H1 (cell line): ENCODE measurements around the gene TTLL5. TPM values are rescaled to one million over a fixed set of nuclear protein-coding genes. Genes with fewer than 3 reads are reported as not detected.

Source experiments
- CTCF ChIA-PET: fragments of 300-600 bp; sonication (Branson Sonifier 250); formaldehyde crosslinking; loops from one replicate; lab custom pipeline; 2021; ENCODE audit not compliant: partially characterized antibody; lab: Charles Lee
- POLR2A ChIA-PET: fragments of 300-600 bp; sonication (Branson Sonifier 250); formaldehyde crosslinking; loops from one replicate; lab custom pipeline; 2021; ENCODE audit warnings: inconsistent platforms; ENCODE audit not compliant: partially characterized antibody; lab: Charles Lee
- DNase-seq, 2 experiments: peaks; one replicate each; pipeline versions ENCODE4 v3.0.0 to v3.0.0-alpha.2; 2010 to 2022; ENCODE audit warnings: low spot score in 2 of 2, low read depth in 1 of 2, mixed read lengths in 1 of 2
- FAIRE-seq: peaks from 2 replicates; lab custom pipeline; 2011; peaks lifted over from hg19 to GRCh38; lab: Jason Lieb, UNC
- H2AFZ ChIP-seq: 2 replicates; pipeline ENCODE4 v1.8.1; 2012; ENCODE audit warnings: low read length, inconsistent platforms
- H2AK5ac ChIP-seq: 2 replicates; pipeline ENCODE4 v1.6.1; 2013; ENCODE audit warnings: low read depth, low read length
- H2BK120ac ChIP-seq: replicated peaks from 2 replicates; pipeline ENCODE3; 2013; ENCODE audit warnings: low read depth, low read length, inconsistent platforms
- H2BK12ac ChIP-seq: 2 replicates; pipeline ENCODE4 v1.6.1; 2013; ENCODE audit warnings: low read depth, low read length
- H2BK15ac ChIP-seq: 2 replicates; pipeline ENCODE4 v1.6.1; 2013; ENCODE audit warnings: low read length
- H2BK20ac ChIP-seq: 2 replicates; pipeline ENCODE4 v1.6.1; 2013; ENCODE audit warnings: low read length
- H2BK5ac ChIP-seq: 2 replicates; pipeline ENCODE4 v1.6.1; 2013; ENCODE audit warnings: low read depth, low read length
- H3K14ac ChIP-seq: 2 replicates; pipeline ENCODE4 v1.6.1; 2013; ENCODE audit warnings: inconsistent platforms; ENCODE audit not compliant: insufficient read length
- H3K18ac ChIP-seq: 2 replicates; pipeline ENCODE4 v1.6.1; 2013; ENCODE audit warnings: low read length; ENCODE audit errors: extremely low read depth
- H3K23ac ChIP-seq: 2 replicates; pipeline ENCODE4 v1.6.1; 2013; ENCODE audit warnings: inconsistent platforms; ENCODE audit not compliant: insufficient read length
- H3K23me2 ChIP-seq: 2 replicates; pipeline ENCODE4 v1.6.1; 2013; ENCODE audit warnings: low read depth, low read length
- H3K27ac ChIP-seq: 2 replicates; pipeline ENCODE4 v1.6.1; 2011; ENCODE audit warnings: low read depth, low read length, inconsistent platforms
- H3K27me3 ChIP-seq, 4 experiments: replicated peaks in 1 of 4; 1 replicate in 1 of 4; 2 replicates in 3 of 4; pipeline versions ENCODE4 v1.6.1 to v1.8.1; 2011 to 2013; ENCODE audit warnings: low read length in 3 of 4, mild to moderate bottlenecking in 3 of 4, inconsistent platforms in 2 of 4, mixed read lengths in 2 of 4, moderate library complexity in 1 of 4; ENCODE audit not compliant: control insufficient read depth in 3 of 4, insufficient read depth in 3 of 4; ENCODE audit errors: extremely low read depth in 1 of 4
- H3K36me3 ChIP-seq, 4 experiments: 2 replicates each; pipeline versions ENCODE4 v1.6.1 to v1.8.1; 2011 to 2013; ENCODE audit warnings: mild to moderate bottlenecking in 4 of 4, low read length in 3 of 4, moderate library complexity in 2 of 4, control low read depth in 1 of 4, inconsistent platforms in 1 of 4; ENCODE audit not compliant: insufficient read depth in 4 of 4, control insufficient read depth in 2 of 4
- H3K4ac ChIP-seq: replicated peaks from 2 replicates; pipeline ENCODE3; 2013; ENCODE audit warnings: low read length, low read depth, mixed read lengths, inconsistent platforms; ENCODE audit not compliant: insufficient read length
- H3K4me1 ChIP-seq, 4 experiments: replicated peaks in 1 of 4; 1 replicate in 1 of 4; 2 replicates in 3 of 4; pipeline versions ENCODE4 v1.6.1 to v1.8.1; 2011 to 2013; ENCODE audit warnings: low read length in 3 of 4, inconsistent platforms in 2 of 4, mixed read lengths in 1 of 4; ENCODE audit not compliant: insufficient read depth in 4 of 4, control insufficient read depth in 3 of 4
- H3K4me2 ChIP-seq, 2 experiments: 2 replicates each; pipeline versions ENCODE4 v1.6.1 to v1.8.1; 2011 to 2013; ENCODE audit warnings: low read depth in 2 of 2, low read length in 2 of 2, control low read depth in 1 of 2, inconsistent platforms in 1 of 2, mild to moderate bottlenecking in 1 of 2; ENCODE audit not compliant: insufficient read depth in 1 of 2
- H3K4me3 ChIP-seq, 4 experiments: fragments of 200-600, 300-600 bp in 1 of 4; sonication (generic), shearing (Covaris generic), sonication (Bioruptor Twin) in 1 of 4; 2 replicates each; pipeline versions ENCODE4 v1.5.1 to v1.8.1; 2011 to 2016; ENCODE audit warnings: low read length in 4 of 4, low read depth in 3 of 4, control low read depth in 2 of 4, inconsistent platforms in 2 of 4, mild to moderate bottlenecking in 2 of 4, mixed read lengths in 1 of 4, moderate library complexity in 1 of 4; ENCODE audit not compliant: insufficient read depth in 2 of 4; ENCODE audit errors: extremely low read depth in 1 of 4
- H3K56ac ChIP-seq: replicated peaks from 2 replicates; pipeline ENCODE3; 2013; ENCODE audit warnings: low read depth, mild to moderate bottlenecking, mixed read lengths, low read length, inconsistent platforms; ENCODE audit not compliant: insufficient read length
- H3K79me1 ChIP-seq: 2 replicates; pipeline ENCODE4 v1.6.1; 2013; ENCODE audit warnings: low read depth, low read length, control low read depth
- H3K79me2 ChIP-seq, 2 experiments: 2 replicates each; pipeline versions ENCODE4 v1.6.1 to v1.8.1; 2012 to 2013; ENCODE audit warnings: low read length in 2 of 2, mild to moderate bottlenecking in 2 of 2, inconsistent platforms in 1 of 2; ENCODE audit not compliant: insufficient read depth in 2 of 2, control insufficient read depth in 1 of 2
- H3K9ac ChIP-seq, 4 experiments: replicated peaks in 1 of 4; 1 replicate in 1 of 4; 2 replicates in 3 of 4; pipeline versions ENCODE4 v1.6.1 to v1.8.1; 2011 to 2013; ENCODE audit warnings: low read depth in 3 of 4, low read length in 3 of 4, control low read depth in 2 of 4, mild to moderate bottlenecking in 2 of 4, moderate library complexity in 2 of 4, inconsistent platforms in 1 of 4; ENCODE audit errors: extremely low read depth in 1 of 4
- H3K9me3 ChIP-seq, 2 experiments: 2 replicates each; pipeline versions ENCODE4 v1.6.1 to v1.8.1; 2012 to 2013; ENCODE audit warnings: mild to moderate bottlenecking in 2 of 2, moderate library complexity in 2 of 2, control low read depth in 1 of 2, inconsistent platforms in 1 of 2, low read depth in 1 of 2, low read length in 1 of 2, mixed read lengths in 1 of 2; ENCODE audit not compliant: insufficient read depth in 2 of 2
- H4K20me1 ChIP-seq, 2 experiments: replicated peaks in 1 of 2; 2 replicates each; pipeline versions ENCODE3 to v1.8.1; 2011 to 2013; ENCODE audit warnings: inconsistent platforms in 2 of 2, low read length in 2 of 2, mild to moderate bottlenecking in 1 of 2; ENCODE audit not compliant: insufficient read depth in 2 of 2, control insufficient read depth in 1 of 2
- H4K5ac ChIP-seq: 2 replicates; pipeline ENCODE4 v1.6.1; 2013; ENCODE audit warnings: low read length, low read depth, mixed read lengths, inconsistent platforms; ENCODE audit not compliant: insufficient read length
- H4K8ac ChIP-seq: 2 replicates; pipeline ENCODE4 v1.8.0; 2013; ENCODE audit warnings: mild to moderate bottlenecking, moderate library complexity, low read length, inconsistent platforms; ENCODE audit not compliant: insufficient read depth; ENCODE audit errors: extremely low read depth
- H4K91ac ChIP-seq: replicated peaks from 2 replicates; pipeline ENCODE3; 2013; ENCODE audit warnings: low read length, mixed read lengths, inconsistent platforms; ENCODE audit not compliant: insufficient read length
- BRCA1 ChIP-seq: IDR thresholded peaks from 2 replicates; pipeline ENCODE4 v1.6.1; 2012; ENCODE audit warnings: low read depth, low read length, improper control_type of control experiment
- EGR1 ChIP-seq: IDR thresholded peaks from 2 replicates; pipeline ENCODE4 v1.6.1; 2011; ENCODE audit warnings: low read depth, low read length, borderline replicate concordance
- FOSL1 ChIP-seq: IDR thresholded peaks from 2 replicates; pipeline ENCODE4 v1.6.1; 2011; ENCODE audit warnings: mild to moderate bottlenecking, low read depth, low read length, moderate library complexity; ENCODE audit not compliant: insufficient read depth
- MAFK ChIP-seq: IDR thresholded peaks from 2 replicates; pipeline ENCODE4 v1.6.1; 2012; ENCODE audit warnings: low read depth, mild to moderate bottlenecking, improper control_type of control experiment, low read length
- RNF2 ChIP-seq: fragments of 200-900, 300-1000 bp; sonication (generic); IDR thresholded peaks from 2 replicates; pipeline ENCODE4 v1.7.1; 2016; ENCODE audit warnings: borderline replicate concordance, low read depth, mild to moderate bottlenecking, antibody characterized with exemption, low read length; ENCODE audit not compliant: poor library complexity, severe bottlenecking; ENCODE audit errors: missing control alignments
- ZNF274 ChIP-seq: IDR thresholded peaks from 2 replicates; pipeline ENCODE4 v1.7.0; 2012; ENCODE audit warnings: low read length, borderline replicate concordance; ENCODE audit errors: extremely low read depth
- WGBS, 2 experiments: shearing (Covaris generic) in 1 of 2; methylation state at CpG; one replicate each; pipeline versions ENCODE4 v1.1.6 to v1.1.7; 2013 to 2015; ENCODE audit warnings: low lambda C conversion rate in 2 of 2, mixed read lengths in 2 of 2, inconsistent platforms in 1 of 2, low coverage in 1 of 2, missing lambda C conversion rate in 1 of 2; ENCODE audit not compliant: insufficient replicate concordance in 2 of 2, insufficient coverage in 1 of 2, insufficient read length in 1 of 2; ENCODE audit errors: extremely low coverage in 1 of 2, missing lambda C conversion rate in 1 of 2; 5-methylcytosine and 5-hydroxymethylcytosine counted together
- polyA plus RNA-seq, 7 experiments: library from polyadenylated mRNA; depleted of rRNA in 3 of 7; stranded (reverse) in 5 of 7; unstranded in 2 of 7; fragments of >200 nt in 5 of 7; fragments of 200-250 nt in 2 of 7; gene quantifications; 1 replicate in 5 of 7; 2 replicates in 1 of 7; 4 replicates in 1 of 7; pipeline versions ENCODE4 v1.2.1 to v1.2.3, GENCODE V29; 2011 to 2013; ENCODE audit warnings: missing spikeins in 2 of 7, mixed read lengths in 2 of 7
- total RNA-seq: library from RNA; stranded (reverse); fragmentation: NEBNext Ultra II Directional; extraction: Animal tissue kit (Norgen Biotek cat#: 25700); gene quantifications from 2 replicates; pipeline ENCODE4 v1.2.1, GENCODE V29; 2021

TTLL5 gene
- total and polyA plus RNA-seq, 2 of the 8 experiments (the other 6 are each of a cell fraction or from before 2014, with no cell fraction given): 16.1 to 45.9 TPM

DNA sequence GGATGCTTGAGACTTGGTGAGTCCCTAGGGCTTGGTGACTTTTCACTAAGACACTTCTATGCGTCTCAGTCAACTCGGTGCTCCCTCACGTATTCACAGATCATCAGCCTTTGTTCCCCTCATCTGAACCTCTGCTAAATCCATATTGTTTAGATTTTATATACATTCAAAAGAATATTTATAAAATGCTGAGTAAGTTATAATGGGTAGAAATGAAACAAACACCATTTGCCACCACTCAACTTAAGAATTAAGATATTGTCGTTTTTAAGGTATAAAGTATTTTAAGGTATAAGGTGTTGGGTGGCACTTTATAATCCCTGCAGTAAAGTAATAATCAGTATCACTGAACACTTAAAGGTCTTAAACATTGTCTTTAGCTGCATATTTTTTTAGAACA lies 103.0 kb downstream of the TTLL5 start:
- Histone ChIP-seq H3K36me3 (peaks cover 0 to 11% (median 2%) of the 10 kb centered on the region in 4 experiments; a peak in 3 of 8 replicates), H3K56ac (no peak overlapping the region), H2BK5ac (no peak overlapping the region), H3K9ac (no peak overlapping the region)
- 91% methylated on average over 4 of the region's 4 CpGs; no CpG with 5 or more reads in 1 of the 2 experiments for WGBS, 2 experiments
- TF ChIP-seq MAFK (no peak), FOSL1 (no peak), BRCA1 (no peak), ZNF274 (no peak), RNF2 (no peak), EGR1 (no peak)
- TF ChIP-seq, all 59 proteins: peak for 0
- POLR2A ChIA-PET: no interaction called here
- Histone ChIP-seq H3K27me3 (no peaks in the 10 kb centered on the region), H3K18ac (no peak overlapping the region), H2BK20ac (no peak overlapping the region), H2BK12ac (no peak overlapping the region), H3K4me1 (no peaks in the 10 kb centered on the region), H4K8ac (no peak overlapping the region), H3K4me3 (no peak overlapping the region), H3K79me1 (no peaks in the 10 kb centered on the region), H4K5ac (no peak overlapping the region), H2AK5ac (no peak overlapping the region), H2BK15ac (no peak overlapping the region), H3K27ac (no peak overlapping the region), H3K23me2 (no peaks in the 10 kb centered on the region), H3K9me3 (no peaks in the 10 kb centered on the region), H4K91ac (no peak overlapping the region), H3K23ac (no peak overlapping the region), H2AFZ (no peak overlapping the region), H3K4ac (no peak overlapping the region), H3K14ac (no peak overlapping the region), H3K4me2 (no peak overlapping the region), H2BK120ac (no peak overlapping the region), H3K79me2 (no peaks in the 10 kb centered on the region), H4K20me1 (no peaks in the 10 kb centered on the region)
- DNase-seq (no peak), FAIRE-seq (no peak)
- CTCF ChIA-PET: interaction anchor here (0.9 to 1.8 kb wide), 3 partner anchors 53 to 215 kb away, joined by 3 to 4 read pairs (median 4); no protein-coding TSS in a partner anchor
